UCSD-AML1 (cell line): ENCODE data around the gene UBQLN1.

Experiments
- DNase-seq: peaks from one replicate; lab custom pipeline; 2025; ENCODE audit not compliant: unreplicated experiment; lab: John Stamatoyannopoulos, UW

The UBQLN1 gene

DNA sequence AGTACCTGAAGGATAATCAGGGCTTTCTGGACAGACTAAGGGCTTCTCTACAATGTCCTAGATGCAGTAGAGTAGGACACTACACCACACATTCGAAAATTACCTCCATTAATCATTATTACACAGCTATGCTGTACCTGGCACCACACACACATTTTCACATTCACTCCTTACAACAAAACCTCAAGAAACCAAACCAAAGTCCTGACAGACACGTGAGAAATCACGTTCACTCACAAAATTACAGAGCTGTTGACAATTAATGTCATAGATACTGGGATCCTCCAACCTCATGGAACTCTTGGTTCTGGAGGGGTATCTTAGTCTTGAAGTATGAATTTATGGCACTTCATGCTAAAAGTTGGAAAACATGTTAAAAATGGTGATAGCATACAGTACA, 16.3 kb downstream of the UBQLN1 start:
- DNase-seq, result no peak

DNA sequence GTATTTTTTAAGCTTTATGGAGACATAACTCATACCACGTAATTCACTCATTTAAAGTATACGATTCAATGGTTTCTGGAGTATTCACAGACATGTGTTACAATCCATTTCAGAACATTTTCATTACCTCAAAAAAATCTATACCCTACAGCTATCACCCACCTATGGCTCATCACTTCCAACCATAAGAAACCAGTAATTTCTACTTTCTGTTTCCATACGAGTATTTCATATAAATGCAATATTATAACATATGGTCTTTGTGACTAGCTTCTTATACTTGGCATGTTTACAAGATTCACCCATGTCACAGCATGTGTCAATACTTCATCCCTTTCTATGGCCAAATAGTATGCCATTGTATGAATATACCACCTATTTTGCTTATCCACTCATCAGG, 18.8 kb downstream of the UBQLN1 start:
- DNase-seq, result no peak

DNA sequence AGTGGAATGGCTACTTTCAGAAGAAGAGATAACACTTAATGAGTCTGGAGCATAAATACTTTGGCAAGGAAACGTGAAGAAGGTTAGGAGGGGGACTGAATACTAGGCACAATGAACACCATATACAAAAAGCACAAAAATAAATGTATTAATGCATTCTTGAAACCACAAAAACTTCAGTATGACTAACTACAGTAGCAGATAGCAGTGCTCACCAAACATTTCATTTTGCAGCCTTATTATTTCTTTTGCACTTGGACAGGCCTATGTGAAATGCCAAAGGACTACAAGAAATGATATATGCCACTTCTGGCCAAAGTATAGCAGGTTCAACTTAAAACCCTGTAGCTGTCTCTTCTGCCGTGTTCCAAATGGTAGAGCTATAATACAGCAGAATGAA, 26.3 kb downstream of the UBQLN1 start:
- DNase-seq, result no peak

DNA sequence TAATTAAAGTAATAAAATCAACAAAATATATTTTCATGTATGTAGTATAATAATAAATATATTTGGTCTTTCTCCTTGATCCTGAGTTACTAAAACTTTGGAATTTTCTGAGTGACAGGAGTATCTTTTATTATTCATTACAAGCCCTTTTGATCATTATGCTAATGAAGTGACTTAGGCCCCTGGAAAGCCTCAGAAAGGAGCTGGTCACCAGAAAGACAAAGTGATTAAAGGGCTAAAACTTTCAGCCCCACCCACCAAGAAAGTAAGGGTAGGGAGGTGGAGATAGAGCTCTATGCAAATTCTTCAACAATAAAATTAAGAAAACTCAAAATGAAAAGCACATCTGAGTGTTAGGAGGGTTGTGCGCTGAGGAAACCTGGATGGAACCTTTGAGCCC, 27.5 kb downstream of the UBQLN1 start:
- DNase-seq, result no peak

DNA sequence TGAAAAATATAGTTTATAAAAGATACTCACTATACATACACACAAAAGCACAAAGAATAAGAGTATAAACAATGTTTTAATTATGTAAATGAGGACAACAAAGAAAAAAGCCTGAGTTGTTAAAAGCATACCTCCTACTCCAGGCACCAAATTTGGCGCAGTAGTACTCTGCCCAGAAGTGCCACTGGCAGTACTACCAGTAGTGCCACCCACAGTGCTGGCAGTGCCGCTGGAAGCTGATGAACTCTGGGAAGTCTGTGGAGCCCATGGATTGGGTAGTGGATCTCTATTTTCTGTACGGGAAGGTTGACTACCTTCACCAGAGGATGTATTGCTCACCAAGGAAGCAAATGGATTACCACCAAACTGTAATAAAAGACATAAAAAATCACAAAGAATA, 30.2 kb downstream of the UBQLN1 start:
- no peak for DNase-seq

DNA sequence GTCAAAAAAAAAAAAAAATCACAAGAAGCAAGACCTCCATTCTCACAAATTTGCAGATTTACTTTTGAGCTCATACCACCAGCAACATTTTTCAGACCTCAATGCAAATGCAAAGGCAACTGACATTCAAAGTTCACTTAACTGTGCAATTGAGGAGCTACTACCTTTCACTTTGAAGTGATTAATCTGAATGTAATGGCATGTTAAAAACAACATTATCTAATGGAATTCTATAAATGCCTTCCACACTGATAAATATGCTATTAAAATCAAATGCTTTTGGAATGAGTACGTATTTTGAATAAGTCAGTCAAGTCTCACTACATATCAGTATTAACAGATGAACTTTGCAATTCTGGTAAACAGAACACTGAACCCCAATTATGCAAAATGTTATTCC, 32.3 kb downstream of the UBQLN1 start:
- DNase-seq, result no peak

DNA sequence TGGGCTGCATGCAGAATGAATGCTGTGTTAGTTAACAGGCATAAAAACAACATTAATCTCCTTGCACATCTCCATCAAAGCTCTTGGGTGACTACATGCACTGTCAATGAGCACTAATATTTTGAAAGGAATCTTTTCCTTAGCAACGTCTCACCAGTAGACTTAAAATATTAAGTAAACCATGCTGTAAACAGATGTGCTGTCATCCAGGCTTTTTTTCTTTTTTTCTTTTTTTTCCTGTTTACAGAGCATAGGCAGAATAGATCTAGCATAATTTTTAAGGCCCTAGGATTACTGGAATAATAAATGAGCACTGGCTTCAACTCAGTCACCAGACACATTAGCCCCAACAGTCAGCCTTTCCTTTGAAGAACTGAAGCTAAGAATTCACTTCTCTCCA, 36.3 kb downstream of the UBQLN1 start:
- no peak for DNase-seq

DNA sequence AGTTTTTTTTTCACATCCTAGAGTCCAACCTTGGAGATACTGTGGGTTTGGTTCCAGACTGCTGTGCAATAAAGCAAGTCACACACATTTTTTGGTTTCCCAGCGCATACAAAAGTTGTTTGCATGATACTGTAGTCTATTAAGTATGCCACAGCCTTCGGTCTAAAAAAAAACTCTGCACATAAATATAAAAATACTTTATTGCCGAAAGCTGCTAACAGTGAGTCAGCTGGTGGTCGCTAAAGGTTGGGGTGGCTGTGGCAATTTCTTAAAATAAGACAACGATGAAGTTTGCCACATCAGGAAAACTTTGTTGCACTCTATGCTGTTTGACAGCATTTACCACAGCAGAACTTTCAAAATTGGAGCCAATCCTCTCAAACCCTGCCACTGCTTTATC, 37.4 kb downstream of the UBQLN1 start:
- DNase-seq, result no peak

DNA sequence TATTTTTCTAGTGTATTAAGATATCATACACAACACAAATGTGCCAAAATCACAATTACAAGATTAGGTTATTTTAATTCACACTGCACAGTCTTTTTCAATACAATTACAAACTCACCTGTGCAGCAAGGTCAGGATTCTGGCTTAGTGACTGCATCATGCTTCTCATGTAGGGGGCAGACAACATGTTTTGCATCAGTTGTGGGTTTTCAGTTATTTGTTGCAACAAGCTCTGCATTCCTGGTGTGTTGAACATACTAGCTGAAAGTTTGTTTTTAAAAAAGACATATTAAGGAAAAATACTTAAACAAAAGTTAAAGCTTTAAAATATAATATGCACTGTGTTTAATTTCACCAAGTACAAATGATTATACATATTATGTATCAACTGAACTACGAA, 38.7 kb downstream of the UBQLN1 start:
- no peak for DNase-seq

DNA sequence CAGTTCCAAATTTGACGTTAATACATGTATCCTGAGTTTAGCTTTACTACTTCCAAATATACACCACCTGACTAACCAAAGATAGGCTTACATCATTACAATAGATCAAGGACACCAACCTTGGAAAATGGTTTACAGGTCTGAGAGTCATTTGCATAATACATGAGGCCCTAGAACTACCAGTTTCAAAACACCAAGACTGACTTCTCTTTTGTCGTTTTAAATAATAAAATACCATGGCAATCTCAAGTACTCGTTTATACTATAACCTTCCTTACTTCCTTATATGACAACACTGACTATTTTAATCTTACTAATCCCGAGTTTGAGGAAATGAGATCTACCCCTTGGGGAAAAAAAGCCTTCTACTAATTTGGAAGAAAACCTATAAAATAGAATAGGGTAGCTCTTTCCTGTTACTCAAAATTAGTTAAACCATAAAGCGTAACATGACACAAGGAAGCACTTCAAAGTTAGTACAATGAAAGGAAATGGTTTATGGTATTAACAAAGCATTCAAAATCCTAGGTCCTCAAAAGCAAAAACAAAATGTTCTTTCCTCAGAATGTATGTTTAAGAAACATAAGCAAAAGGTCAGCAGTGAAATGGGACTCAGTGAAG, 42.1 kb downstream of the UBQLN1 start:
- no peak for DNase-seq

DNA sequence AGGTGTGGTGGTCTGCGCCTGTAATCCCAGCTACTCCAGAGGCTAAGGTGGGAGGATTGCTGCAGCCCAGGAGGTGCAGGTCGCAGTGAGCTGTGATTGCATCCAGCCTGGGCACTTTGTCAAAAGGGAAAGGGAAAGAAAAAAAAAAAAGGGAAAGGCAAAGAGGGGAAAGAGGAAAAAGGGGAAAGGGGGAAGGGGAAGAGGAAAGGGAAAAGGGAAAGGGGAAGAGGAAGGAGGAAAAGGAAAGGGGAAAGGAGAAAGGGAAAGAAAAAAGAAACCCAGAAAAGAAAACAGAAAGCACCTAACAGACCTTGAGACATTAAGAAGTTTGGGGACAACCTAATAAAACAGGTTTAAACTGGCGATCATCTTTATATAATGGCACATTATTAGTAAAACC, 44.8 kb downstream of the UBQLN1 start:
- no peak for DNase-seq

DNA sequence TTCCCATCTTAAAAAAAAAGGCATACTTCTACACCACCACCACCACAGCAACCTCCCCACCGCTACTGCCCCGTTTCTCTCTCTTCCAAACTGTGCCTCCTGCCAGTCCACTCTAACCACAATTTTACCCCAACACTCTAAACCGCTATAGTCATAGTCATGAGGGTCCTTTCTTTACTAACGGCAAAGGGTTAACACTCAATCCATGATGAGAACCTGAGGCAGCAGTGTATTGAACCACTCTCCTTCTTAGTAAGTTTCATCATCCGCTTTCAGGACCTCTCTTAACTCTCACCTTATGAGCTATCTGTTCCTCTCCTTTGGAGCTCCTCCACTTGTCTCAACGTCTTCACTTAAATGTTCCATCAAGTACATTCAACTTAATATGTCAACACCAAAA, 50.8 kb downstream of the UBQLN1 start:
- no peak for DNase-seq

DNA sequence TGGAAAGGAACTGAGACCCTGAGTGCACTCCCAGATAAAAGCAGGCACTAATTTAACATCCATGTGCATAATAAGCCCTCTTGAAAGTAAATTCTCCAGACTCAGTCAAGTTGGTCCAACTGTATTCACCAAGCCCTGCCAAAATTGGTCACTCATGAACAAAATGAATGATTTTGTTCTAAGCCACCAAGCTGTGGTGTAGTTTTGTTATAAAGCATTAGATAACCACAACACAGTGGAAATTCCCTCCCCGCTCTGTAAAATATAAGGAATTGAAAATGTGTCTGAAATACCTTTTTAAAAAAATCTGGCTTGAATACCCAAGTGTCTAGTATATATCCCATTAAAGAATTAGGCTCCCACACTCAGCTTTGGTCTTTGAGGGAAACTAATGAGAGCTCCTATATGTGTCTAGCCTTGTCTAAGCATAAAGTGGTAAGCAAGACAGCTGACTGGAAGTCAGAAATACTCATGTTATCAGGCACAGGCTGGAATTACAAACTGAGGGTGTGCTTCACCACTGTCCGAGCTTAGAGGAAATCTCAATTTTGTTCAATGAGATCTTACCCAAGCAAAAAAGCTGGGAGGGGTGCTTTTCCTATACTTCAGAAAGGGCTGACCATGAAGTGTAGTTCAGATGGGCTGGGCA, 51.6 kb downstream of the UBQLN1 start:
- DNase-seq, result no peak

DNA sequence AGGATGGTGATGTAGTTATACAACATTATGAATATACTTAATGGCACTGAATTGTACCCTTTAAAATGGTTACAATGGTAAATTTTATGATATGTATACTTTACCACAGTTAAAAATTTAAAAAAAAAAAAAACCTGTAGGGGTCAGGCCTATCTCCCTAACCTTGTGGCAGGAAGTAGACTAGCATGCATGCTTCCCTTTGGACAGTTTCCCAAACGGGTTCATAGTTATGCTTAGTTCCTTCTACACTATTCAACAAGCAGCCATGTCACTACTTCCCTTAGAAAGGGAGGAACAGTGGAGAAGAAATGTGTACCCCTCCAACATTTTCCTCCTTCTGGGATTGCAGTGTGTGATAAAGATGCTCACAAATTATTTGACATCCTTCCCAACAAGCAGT, 52.3 kb downstream of the UBQLN1 start:
- no peak for DNase-seq

DNA sequence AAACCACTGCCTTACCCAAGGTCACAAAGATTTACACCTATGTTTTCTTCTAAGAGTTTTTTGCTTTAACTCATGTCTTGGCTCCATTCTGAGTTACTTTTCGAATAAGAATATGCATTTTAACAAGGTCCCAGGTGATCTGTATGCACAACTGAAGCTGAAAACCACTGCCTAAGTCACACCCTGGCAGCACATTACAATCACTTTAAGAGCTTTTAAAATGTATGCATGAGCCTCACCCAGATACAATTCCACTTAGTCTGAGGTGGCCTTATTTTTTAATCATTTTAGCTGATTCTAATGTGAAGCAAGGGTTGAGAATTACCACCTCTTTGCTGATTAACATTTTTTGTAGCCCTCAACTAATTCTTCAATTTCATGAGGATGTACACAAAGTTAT, 55.3 kb downstream of the UBQLN1 start:
- DNase-seq, result no peak

DNA sequence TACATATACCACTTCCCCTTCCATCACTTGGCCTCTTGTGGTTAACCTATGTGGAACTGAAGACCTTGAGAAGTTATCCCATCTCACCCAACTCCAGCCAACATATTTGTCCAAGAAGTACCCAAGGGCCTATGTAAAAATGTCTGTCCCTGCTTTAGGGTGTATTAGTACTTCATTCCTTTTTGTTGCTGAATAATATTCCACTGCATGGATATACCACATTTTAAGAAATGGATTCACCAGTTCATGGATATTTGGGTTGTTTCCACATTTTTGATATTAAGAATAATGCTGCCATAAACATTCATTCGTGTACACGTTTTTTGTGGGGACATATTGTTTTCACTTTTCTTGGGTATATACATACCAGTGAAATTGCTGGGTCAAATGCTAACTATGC, 56.2 kb downstream of the UBQLN1 start:
- no peak for DNase-seq

DNA sequence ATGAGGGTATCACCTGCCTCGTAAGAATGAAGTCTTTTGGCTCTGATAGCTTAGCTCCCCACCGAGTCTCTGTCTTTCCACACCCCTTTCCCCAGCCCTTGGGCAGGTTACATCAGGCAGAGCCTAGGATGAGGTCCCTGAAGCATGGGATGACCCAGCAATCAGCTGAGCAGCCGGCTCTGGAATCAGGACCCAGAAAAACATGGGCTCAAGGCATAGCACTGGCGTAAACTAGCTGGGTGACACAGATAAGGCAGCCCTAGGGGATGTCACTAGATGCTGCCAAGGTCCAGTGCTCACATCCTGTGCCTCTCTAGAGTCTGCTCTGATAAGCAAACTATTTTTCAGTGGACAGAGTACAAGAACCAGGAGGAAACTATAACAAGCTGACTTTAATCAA, 58.2 kb downstream of the UBQLN1 start:
- DNase-seq, result no peak

DNA sequence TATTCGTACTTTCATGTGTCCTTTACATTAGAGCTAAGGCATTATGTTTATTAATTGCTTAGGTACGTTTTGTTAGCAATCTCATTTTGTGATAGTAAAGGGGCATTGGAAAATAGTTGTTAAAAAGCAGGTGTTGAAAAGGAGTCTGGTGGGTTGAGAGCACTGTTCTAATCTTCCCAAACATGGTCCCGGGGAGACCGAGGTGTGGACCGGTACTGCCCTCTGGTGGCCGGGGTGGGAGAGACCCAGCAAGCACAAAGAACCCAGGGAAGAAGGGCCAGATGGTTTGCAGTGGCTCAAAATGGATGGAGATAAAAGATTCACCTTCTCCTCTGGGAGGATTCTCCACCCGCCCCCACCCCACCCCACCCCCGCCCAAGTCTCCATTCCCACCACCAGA, 58.7 kb downstream of the UBQLN1 start:
- DNase-seq, result peak; percentile 68

DNA sequence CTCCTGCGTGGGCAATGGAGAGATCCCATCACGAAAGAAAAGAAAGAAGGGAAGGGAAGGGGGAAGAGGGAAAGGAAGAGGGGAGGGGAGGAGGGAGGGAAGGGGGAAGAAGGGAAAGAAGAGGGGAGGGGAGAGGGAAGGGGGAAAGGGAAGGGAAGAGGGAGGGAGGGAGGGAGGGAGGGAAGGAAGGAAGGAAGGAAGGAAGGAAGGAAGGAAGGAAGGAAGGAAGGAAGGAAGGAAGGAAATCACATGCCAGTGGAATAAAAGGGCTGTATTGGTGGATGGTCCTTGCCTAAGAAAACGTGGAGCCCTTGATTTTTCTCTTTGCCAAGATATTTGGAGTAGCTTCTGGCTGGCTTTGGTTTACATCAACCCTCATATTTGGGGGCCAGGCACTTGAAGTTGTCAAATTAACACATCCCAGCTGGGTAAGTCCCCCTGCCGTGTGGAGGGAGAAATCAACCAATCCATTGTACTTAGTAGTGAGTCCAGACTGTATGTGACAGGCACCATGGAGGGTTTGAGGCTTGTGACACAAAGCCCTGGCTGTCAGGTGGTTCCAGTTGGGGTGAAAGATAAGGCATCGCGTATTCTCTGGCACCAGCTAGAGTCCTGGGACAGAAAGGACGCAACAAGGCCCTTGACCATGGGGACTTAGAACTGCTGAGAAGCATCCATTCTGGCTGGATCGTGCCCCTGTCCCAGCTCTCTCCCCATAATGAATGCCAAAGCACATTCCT, 61.1 kb downstream of the UBQLN1 start:
- no peak for DNase-seq

DNA sequence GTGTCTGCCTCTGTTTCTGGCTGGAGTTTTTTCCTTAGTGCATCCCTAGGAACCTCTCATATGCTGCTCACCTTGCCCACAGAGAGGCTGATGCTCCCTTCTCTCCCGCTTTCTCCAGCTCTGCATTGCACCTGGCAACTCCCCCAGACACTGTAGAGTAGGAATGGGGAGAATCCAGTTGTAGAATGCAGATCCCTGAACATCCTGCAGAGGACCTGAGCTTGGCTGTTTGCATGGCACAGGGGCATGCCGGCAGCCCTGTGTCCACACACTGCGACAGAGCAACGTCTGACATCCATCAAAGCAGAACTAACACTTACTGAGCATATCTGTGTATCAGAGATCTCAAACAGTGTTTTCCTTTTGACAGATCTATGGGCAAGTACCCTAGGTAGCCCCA, 65.0 kb downstream of the UBQLN1 start:
- no peak for DNase-seq

DNA sequence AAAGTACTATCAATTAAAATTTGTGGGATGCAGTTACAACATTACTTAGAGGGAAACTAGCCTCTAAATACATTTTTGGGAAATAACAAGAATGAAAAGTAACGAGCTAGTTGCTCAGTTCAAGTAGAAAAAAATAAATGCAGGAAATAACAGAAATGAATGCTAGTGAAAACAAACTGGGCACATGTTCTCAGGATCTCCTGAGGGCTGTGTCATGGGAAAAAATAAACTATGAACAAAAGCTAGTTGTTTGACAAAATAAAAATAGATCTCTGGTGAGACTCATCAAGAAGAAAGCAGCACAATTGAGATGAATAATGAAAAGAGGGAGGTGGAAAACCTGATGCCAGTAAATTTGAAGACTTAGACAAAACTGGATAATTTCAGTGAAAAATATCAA, 68.5 kb downstream of the UBQLN1 start:
- DNase-seq, result no peak

DNA sequence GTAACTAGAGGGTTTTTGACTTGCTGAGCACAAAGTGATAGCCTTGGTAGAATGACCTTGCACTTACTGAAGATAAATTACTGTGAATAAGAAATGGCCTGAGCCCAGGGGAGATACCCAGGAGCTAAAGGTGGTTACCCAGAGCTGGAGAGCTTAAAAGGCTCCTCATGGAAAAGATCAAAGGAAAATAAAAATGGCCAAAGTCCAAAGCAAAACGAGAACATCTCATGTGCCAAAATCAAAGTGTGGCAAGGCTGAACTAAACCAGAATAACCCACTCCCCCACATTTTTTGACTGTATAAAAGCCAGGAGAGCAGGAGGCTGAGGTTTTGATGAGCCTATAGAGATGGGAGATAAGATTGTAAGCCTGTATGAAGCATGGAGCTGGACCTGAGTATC, 70.4 kb downstream of the UBQLN1 start:
- no peak for DNase-seq

DNA sequence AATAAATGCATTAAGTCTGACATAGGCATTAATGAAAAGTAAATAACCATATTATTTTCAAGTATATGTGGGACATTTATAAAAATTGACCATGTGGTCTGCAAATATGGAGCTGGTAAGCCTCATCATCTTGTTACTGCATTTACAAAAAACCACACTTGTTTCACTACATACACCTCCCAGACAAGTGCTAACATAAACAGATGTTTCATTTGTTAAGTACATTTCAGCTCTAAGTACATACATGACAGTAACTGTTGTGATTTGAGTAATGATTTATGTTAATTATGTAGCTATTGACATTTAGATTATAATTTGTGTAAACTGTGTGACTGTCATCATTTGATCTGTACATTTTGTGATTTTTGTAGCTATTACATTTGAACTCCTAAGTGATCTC, 70.9 kb downstream of the UBQLN1 start:
- DNase-seq, result no peak
